DND-41 (cell line): ENCODE measurements around the gene DNAH3.

Experiments used
- EZH2 ChIP-seq: IDR thresholded peaks from 3 replicates; pipeline ENCODE4 v1.6.1; 2012; ENCODE audit warnings: borderline replicate concordance, low read depth, mild to moderate bottlenecking, moderate library complexity, low read length, inconsistent platforms; ENCODE audit not compliant: severe bottlenecking
- TF ChIP-seq, protein P1 (sequence below): IDR thresholded peaks from 2 replicates; pipeline ENCODE4 v1.5.1; 2012; ENCODE audit warnings: borderline replicate concordance, low read length, moderate library complexity, mild to moderate bottlenecking; ENCODE audit not compliant: poor library complexity, severe bottlenecking; ENCODE audit errors: extremely low read depth

DNA sequence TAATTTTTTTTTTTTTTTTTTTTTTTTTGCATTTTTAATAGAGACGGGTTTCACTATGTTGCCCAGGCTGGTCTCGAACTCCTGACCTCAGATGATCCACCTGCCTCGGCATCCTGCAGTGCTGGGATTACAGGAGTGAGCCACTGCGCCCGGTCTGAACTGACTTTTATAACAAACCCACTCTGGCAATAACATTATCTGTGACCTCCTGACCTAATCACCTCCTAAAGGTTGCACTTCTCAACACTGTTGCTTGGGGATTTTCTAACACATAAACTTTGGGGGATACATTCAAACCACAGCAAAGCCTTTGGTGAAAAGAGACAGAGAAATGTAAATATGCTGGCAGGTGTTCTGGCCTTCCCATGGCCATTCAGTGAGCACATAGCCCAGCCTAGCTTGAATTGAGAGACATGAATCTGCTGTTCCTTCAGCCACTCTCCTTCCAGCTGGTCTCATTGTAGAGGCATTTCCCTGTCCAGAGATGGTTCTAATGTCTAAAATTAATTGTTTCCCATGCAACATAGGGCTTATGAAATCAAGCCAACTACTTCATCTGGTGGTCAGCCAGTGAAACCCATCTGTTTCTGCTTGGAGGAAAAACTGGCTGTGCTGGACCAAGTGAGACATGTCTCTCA, 221.8 kb downstream of the DNAH3 start:
- TF ChIP-seq, protein P1, sequence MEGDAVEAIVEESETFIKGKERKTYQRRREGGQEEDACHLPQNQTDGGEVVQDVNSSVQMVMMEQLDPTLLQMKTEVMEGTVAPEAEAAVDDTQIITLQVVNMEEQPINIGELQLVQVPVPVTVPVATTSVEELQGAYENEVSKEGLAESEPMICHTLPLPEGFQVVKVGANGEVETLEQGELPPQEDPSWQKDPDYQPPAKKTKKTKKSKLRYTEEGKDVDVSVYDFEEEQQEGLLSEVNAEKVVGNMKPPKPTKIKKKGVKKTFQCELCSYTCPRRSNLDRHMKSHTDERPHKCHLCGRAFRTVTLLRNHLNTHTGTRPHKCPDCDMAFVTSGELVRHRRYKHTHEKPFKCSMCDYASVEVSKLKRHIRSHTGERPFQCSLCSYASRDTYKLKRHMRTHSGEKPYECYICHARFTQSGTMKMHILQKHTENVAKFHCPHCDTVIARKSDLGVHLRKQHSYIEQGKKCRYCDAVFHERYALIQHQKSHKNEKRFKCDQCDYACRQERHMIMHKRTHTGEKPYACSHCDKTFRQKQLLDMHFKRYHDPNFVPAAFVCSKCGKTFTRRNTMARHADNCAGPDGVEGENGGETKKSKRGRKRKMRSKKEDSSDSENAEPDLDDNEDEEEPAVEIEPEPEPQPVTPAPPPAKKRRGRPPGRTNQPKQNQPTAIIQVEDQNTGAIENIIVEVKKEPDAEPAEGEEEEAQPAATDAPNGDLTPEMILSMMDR = no peak
- TF ChIP-seq EZH2 = no peak
